PC-9 (cell line): ENCODE measurements around the gene LRP1. TPM values are rescaled to one million over a fixed set of nuclear protein-coding genes. Genes with fewer than 3 reads are reported as not detected.

Experiments used
- BruUV-seq: library from RNA; stranded (reverse); fragments of 400-500 nt; replicated peaks from 2 replicates; lab custom pipeline; 2021; lab: Mats Ljungman, UMichigan
- CTCF ChIA-PET: fragments of 300-600 bp; sonication (Branson Sonifier 250); formaldehyde crosslinking; loops from one replicate; lab custom pipeline; 2022; ENCODE audit warnings: antibody characterized with exemption; lab: Charles Lee
- POLR2A ChIA-PET: fragments of 300-600 bp; sonication (Branson Sonifier 250); formaldehyde crosslinking; loops from one replicate; lab custom pipeline; 2022; ENCODE audit warnings: antibody characterized with exemption; ENCODE audit not compliant: unreplicated experiment; lab: Charles Lee
- DNase-seq, 2 experiments: peaks; one replicate each; pipeline versions ENCODE4 v3.0.0 to v3.0.0-alpha.2; 2015 to 2022; ENCODE audit warnings: mixed read lengths in 1 of 2
- H2AFZ ChIP-seq: fragments of 200-600 bp; sonication (generic); 2 replicates; pipeline ENCODE4 v1.8.1; 2017; ENCODE audit warnings: antibody characterized with exemption
- H3F3A ChIP-seq: fragments of 200-600 bp; sonication (generic); 2 replicates; pipeline ENCODE4 v1.8.1; 2017; ENCODE audit warnings: antibody characterized with exemption, mild to moderate bottlenecking, low read depth; ENCODE audit not compliant: insufficient read depth
- H3K27ac ChIP-seq: fragments of 200-600 bp; sonication (generic); 2 replicates; pipeline ENCODE4 v1.6.1; 2016; ENCODE audit warnings: mixed run types
- H3K27me3 ChIP-seq: fragments of 200-600 bp; sonication (generic); 2 replicates; pipeline ENCODE4 v1.6.1; 2016; ENCODE audit warnings: low read depth, mixed run types; ENCODE audit not compliant: insufficient read depth
- H3K36me3 ChIP-seq: fragments of 200-600 bp; sonication (generic); 2 replicates; pipeline ENCODE4 v1.6.1; 2016; ENCODE audit warnings: low read depth, mixed run types
- H3K4me1 ChIP-seq: fragments of 200-600 bp; sonication (generic); replicated peaks from 2 replicates; pipeline ENCODE4 v1.6.1; 2016; ENCODE audit warnings: mixed run types; ENCODE audit not compliant: insufficient read depth
- H3K4me2 ChIP-seq: fragments of 200-600 bp; sonication (generic); 2 replicates; pipeline ENCODE4 v1.6.1; 2017; ENCODE audit warnings: mixed run types
- H3K4me3 ChIP-seq: fragments of 200-600 bp; sonication (generic); 2 replicates; pipeline ENCODE4 v1.6.1; 2016; ENCODE audit warnings: mixed run types
- H3K79me2 ChIP-seq: fragments of 200-600 bp; sonication (generic); 2 replicates; pipeline ENCODE4 v1.6.1; 2017; ENCODE audit warnings: low read depth, mixed run types
- H3K9me2 ChIP-seq: fragments of 200-600 bp; sonication (generic); 2 replicates; pipeline ENCODE4 v1.8.1; 2017; ENCODE audit warnings: mild to moderate bottlenecking; ENCODE audit not compliant: insufficient read depth
- H3K9me3 ChIP-seq: fragments of 200-600 bp; sonication (generic); 2 replicates; pipeline ENCODE4 v1.8.1; 2016; ENCODE audit warnings: low read depth; ENCODE audit not compliant: insufficient read depth
- H4K20me1 ChIP-seq: fragments of 200-600 bp; sonication (generic); 2 replicates; pipeline ENCODE4 v1.8.1; 2017; ENCODE audit not compliant: insufficient read depth
- EZH2 ChIP-seq: fragments of 200-600 bp; sonication (generic); IDR thresholded peaks from 2 replicates; pipeline ENCODE4 v1.8.0; 2017; ENCODE audit warnings: antibody characterized with exemption, low read depth
- intact Hi-C: fragments of 100-400 bp; cut with micrococcal nuclease; formaldehyde crosslinking; loops from one replicate; pipeline ENCODE4 v1.10.0; 2022; ENCODE audit not compliant: unreplicated experiment
- total RNA-seq: library from RNA; stranded (reverse); gene quantifications from 2 replicates; pipeline ENCODE4 v1.2.3, GENCODE V29; 2021
- TF ChIP-seq, protein P1 (sequence below): fragments of 200-600 bp; sonication (generic); conservative IDR thresholded peaks from 2 replicates; pipeline ENCODE4 v1.6.1; 2017; ENCODE audit warnings: mixed run types, antibody characterized with exemption, mild to moderate bottlenecking, moderate library complexity

Gene LRP1
- total RNA-seq, 1 experiment from 2014 or later = 51.4 TPM

DNA sequence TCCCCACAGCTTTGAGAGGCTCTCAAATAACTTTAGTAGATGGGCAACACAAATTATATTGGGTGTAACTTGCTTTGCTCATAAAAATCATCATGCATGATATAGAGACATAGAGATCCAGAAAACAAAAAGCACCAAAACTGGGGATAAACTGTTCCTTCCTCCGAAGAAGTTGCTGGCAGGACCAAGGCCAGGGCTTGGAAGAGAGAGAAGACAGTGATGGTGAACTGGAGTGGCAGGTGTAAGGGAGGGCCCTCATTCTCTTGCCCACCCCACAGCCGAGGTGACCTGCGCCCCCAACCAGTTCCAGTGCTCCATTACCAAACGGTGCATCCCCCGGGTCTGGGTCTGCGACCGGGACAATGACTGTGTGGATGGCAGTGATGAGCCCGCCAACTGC lies 72.9 kb downstream of the LRP1 start:
- POLR2A ChIA-PET = no interaction called here
- Histone ChIP-seq H3K27me3 (no peaks in the 10 kb centered on the region), H3K27ac (no peak overlapping the region), H3K4me3 (no peak overlapping the region), H3K79me2 (no peaks in the 10 kb centered on the region), H4K20me1 (no peaks in the 10 kb centered on the region), H3K9me2 (no peaks in the 10 kb centered on the region), H3K36me3 (no peaks in the 10 kb centered on the region), H3K9me3 (no peaks in the 10 kb centered on the region), H2AFZ (no peak overlapping the region), H3K4me1 (no peaks in the 10 kb centered on the region), H3F3A (no peaks in the 10 kb centered on the region), H3K4me2 (no peak overlapping the region)
- TF ChIP-seq, protein P1, sequence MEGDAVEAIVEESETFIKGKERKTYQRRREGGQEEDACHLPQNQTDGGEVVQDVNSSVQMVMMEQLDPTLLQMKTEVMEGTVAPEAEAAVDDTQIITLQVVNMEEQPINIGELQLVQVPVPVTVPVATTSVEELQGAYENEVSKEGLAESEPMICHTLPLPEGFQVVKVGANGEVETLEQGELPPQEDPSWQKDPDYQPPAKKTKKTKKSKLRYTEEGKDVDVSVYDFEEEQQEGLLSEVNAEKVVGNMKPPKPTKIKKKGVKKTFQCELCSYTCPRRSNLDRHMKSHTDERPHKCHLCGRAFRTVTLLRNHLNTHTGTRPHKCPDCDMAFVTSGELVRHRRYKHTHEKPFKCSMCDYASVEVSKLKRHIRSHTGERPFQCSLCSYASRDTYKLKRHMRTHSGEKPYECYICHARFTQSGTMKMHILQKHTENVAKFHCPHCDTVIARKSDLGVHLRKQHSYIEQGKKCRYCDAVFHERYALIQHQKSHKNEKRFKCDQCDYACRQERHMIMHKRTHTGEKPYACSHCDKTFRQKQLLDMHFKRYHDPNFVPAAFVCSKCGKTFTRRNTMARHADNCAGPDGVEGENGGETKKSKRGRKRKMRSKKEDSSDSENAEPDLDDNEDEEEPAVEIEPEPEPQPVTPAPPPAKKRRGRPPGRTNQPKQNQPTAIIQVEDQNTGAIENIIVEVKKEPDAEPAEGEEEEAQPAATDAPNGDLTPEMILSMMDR = no peak
- intact Hi-C loops = no loop called here
- no TSS peak for BruUV-seq
- DNase-seq = no peak
- CTCF ChIA-PET = no interaction called here

DNA sequence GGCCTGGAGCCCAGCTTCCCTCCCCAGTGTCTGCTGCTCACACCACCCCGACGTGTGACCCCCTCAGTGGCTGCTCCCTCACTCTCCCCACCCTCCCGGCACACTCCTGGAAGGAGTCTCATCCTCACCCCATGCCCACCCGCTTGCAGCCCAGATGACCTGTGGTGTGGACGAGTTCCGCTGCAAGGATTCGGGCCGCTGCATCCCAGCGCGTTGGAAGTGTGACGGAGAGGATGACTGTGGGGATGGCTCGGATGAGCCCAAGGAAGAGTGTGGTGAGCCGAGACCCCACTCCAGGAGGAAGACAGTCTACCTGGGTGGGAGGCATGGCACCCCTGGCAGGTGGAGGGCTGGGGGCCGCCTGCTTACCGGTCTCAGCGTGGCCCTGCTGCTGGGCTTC lies 73.3 kb downstream of the LRP1 start:
- Histone ChIP-seq H3K4me2 (no peak overlapping the region), H3K27me3 (no peaks in the 10 kb centered on the region), H3K4me3 (no peak overlapping the region), H3K9me2 (no peaks in the 10 kb centered on the region), H3K79me2 (no peaks in the 10 kb centered on the region), H2AFZ (no peak overlapping the region), H3F3A (no peaks in the 10 kb centered on the region), H3K4me1 (no peaks in the 10 kb centered on the region), H3K36me3 (no peaks in the 10 kb centered on the region), H3K9me3 (no peaks in the 10 kb centered on the region), H3K27ac (no peak overlapping the region), H4K20me1 (no peaks in the 10 kb centered on the region)
- intact Hi-C loops = no loop called here
- DNase-seq = no peak
- CTCF ChIA-PET = no interaction called here
- POLR2A ChIA-PET = no interaction called here
- TF ChIP-seq EZH2 = no peak
- TF ChIP-seq, protein P1 = no peak
- BruUV-seq = no TSS peak

DNA sequence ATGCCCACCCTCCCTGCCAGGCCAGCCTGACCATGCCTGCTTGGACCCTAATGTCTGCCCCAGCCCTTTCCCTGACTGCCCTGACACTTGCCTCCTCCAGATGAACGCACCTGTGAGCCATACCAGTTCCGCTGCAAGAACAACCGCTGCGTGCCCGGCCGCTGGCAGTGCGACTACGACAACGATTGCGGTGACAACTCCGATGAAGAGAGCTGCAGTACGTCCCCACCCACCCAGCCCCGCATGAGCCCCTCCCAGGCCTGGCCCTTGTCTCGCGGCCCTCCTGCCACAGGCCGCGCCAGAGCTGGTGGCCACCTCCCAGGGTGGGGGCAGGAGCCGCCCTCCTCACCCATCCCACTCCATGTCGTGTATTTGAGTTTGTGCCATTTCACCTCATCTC lies 74.0 kb downstream of the LRP1 start:
- no peaks in the 10 kb centered on the region for H3K9me2 ChIP-seq
- H3K79me2 ChIP-seq = no peaks in the 10 kb centered on the region
- TF ChIP-seq, protein P1 = no peak
- TF ChIP-seq EZH2 = no peak
- no peak overlapping the region for H2AFZ ChIP-seq
- H3K36me3 ChIP-seq = no peaks in the 10 kb centered on the region
- no peaks in the 10 kb centered on the region for H3K4me1 ChIP-seq
- CTCF ChIA-PET = no interaction called here
- intact Hi-C loops = no loop called here
- no peak overlapping the region for H3K4me3 ChIP-seq
- POLR2A ChIA-PET = no interaction called here
- DNase-seq = no peak
- H3K9me3 ChIP-seq = no peaks in the 10 kb centered on the region
- no TSS peak for BruUV-seq
- H3K27me3 ChIP-seq = no peaks in the 10 kb centered on the region
- H4K20me1 ChIP-seq = no peaks in the 10 kb centered on the region
- H3K4me2 ChIP-seq = no peak overlapping the region
- H3K27ac ChIP-seq = no peak overlapping the region
- no peaks in the 10 kb centered on the region for H3F3A ChIP-seq
